Measurements from ENCODE around the gene ZNF783.
"Not testable (repeated sequence)": the region's sequence is repeated elsewhere in the genome, so short reads cannot be mapped to it uniquely, and the experiment has no call there.

Gene ZNF783

GRCh38 chr7:149252378-149252777 is 9.6 kb upstream of the ZNF783 start:
- H3K36me3 Mint-ChIP-seq (ENCODE audit: low read depth) = peaks cover 65% of the 10 kb centered on the region
- intact Hi-C loops (cut with micrococcal nuclease) = no loop called here
- no peaks in the 10 kb centered on the region for H3K27me3 Mint-ChIP-seq
- no peak overlapping the region for H3K4me3 Mint-ChIP-seq
- H3K9me3 Mint-ChIP-seq = no peaks in the 10 kb centered on the region
- no peak overlapping the region for H3K27ac Mint-ChIP-seq
- peaks cover 5% of the 10 kb centered on the region for H3K4me1 Mint-ChIP-seq (ENCODE audit: low read depth)

- Mint-ChIP-seq H3K27ac (no peak overlapping the region), H3K4me3 (no peak overlapping the region), H3K36me3 (ENCODE audit: low read depth) (peaks cover 65% of the 10 kb centered on the region), H3K9me3 (no peaks in the 10 kb centered on the region), H3K27me3 (no peaks in the 10 kb centered on the region), H3K4me1 (ENCODE audit: low read depth) (no peaks in the 10 kb centered on the region)
- intact Hi-C loops (cut with micrococcal nuclease) = no loop called here
These were observed 8.3 kb upstream of the ZNF783 start for GRCh38 chr7:149253665-149254064.

GRCh38 chr7:149254181-149254858 is 7.7 kb upstream of the ZNF783 start:
- peaks cover 65% of the 10 kb centered on the region for H3K36me3 Mint-ChIP-seq (ENCODE audit: low read depth)

GRCh38 chr7:149255174-149255573 is 6.8 kb upstream of the ZNF783 start:
- intact Hi-C loops (cut with micrococcal nuclease) = no loop called here
- H3K36me3 Mint-ChIP-seq (ENCODE audit: low read depth) = peaks cover 57% of the 10 kb centered on the region
- no peak overlapping the region for H3K27ac Mint-ChIP-seq
- H3K27me3 Mint-ChIP-seq = no peaks in the 10 kb centered on the region
- H3K4me1 Mint-ChIP-seq (ENCODE audit: low read depth) = peaks cover 6% of the 10 kb centered on the region
- no peaks in the 10 kb centered on the region for H3K9me3 Mint-ChIP-seq
- no peak overlapping the region for H3K4me3 Mint-ChIP-seq

More at GRCh38 chr7:149254181-149254858, 7.7 kb upstream of the ZNF783 start:
- Mint-ChIP-seq H3K4me3 (no peak overlapping the region), H3K27ac (no peak overlapping the region), H3K4me1 (ENCODE audit: low read depth) (peaks cover 3% of the 10 kb centered on the region), H3K27me3 (no peaks in the 10 kb centered on the region), H3K9me3 (no peaks in the 10 kb centered on the region)
- intact Hi-C loops (cut with micrococcal nuclease) = no loop called here

- intact Hi-C loops (cut with micrococcal nuclease) = no loop called here
- Mint-ChIP-seq H3K4me3 (no peak overlapping the region), H3K4me1 (ENCODE audit: low read depth) (peaks cover 11% of the 10 kb centered on the region), H3K27ac (no peak overlapping the region), H3K9me3 (no peaks in the 10 kb centered on the region), H3K36me3 (ENCODE audit: low read depth) (peaks cover 44% of the 10 kb centered on the region), H3K27me3 (no peaks in the 10 kb centered on the region)
These were observed 5.4 kb upstream of the ZNF783 start for GRCh38 chr7:149256568-149256967.

GRCh38 chr7:149257146-149257545 is 4.8 kb upstream of the ZNF783 start:
- H3K27me3 Mint-ChIP-seq = no peaks in the 10 kb centered on the region
- H3K36me3 Mint-ChIP-seq (ENCODE audit: low read depth) = peaks cover 38% of the 10 kb centered on the region
- intact Hi-C loops (cut with micrococcal nuclease) = no loop called here
- H3K9me3 Mint-ChIP-seq = no peaks in the 10 kb centered on the region
- no peak overlapping the region for H3K4me3 Mint-ChIP-seq
- H3K27ac Mint-ChIP-seq = no peak overlapping the region
- H3K4me1 Mint-ChIP-seq (ENCODE audit: low read depth) = peaks cover 13% of the 10 kb centered on the region

GRCh38 chr7:149261316-149261828 is 624 bp upstream of the ZNF783 start:
- H3K9me3 Mint-ChIP-seq = no peaks in the 10 kb centered on the region
- H3K4me3 Mint-ChIP-seq = peak overlapping the region; percentile 90
- no peaks in the 10 kb centered on the region for H3K27me3 Mint-ChIP-seq
- intact Hi-C loops (cut with micrococcal nuclease) = loop anchor here (5.0 kb wide), 1 partner anchor 114 kb away; the partner anchor contains the start of gene ZNF398
- H3K36me3 Mint-ChIP-seq (ENCODE audit: low read depth) = peaks cover 27% of the 10 kb centered on the region
- H3K4me1 Mint-ChIP-seq (ENCODE audit: low read depth) = peaks cover 32% of the 10 kb centered on the region
- H3K27ac Mint-ChIP-seq = peak overlapping the region; percentile 89

GRCh38 chr7:149266451-149266850 is 4.5 kb downstream of the ZNF783 start:
- intact Hi-C loops (cut with micrococcal nuclease) = no loop called here
- no peak overlapping the region for H3K4me3 Mint-ChIP-seq
- peaks cover 78% of the 10 kb centered on the region for H3K36me3 Mint-ChIP-seq (ENCODE audit: low read depth)
- no peaks in the 10 kb centered on the region for H3K27me3 Mint-ChIP-seq
- peaks cover 27% of the 10 kb centered on the region for H3K4me1 Mint-ChIP-seq (ENCODE audit: low read depth)
- H3K9me3 Mint-ChIP-seq = no peaks in the 10 kb centered on the region
- H3K27ac Mint-ChIP-seq = no peak overlapping the region

- H3K9me3 Mint-ChIP-seq = no peaks in the 10 kb centered on the region
- peaks cover 24% of the 10 kb centered on the region for H3K4me1 Mint-ChIP-seq (ENCODE audit: low read depth)
- H3K36me3 Mint-ChIP-seq (ENCODE audit: low read depth) = peaks cover 90% of the 10 kb centered on the region
- H3K27ac Mint-ChIP-seq = no peak overlapping the region
- no peaks in the 10 kb centered on the region for H3K27me3 Mint-ChIP-seq
- H3K4me3 Mint-ChIP-seq = no peak overlapping the region
- intact Hi-C loops (cut with micrococcal nuclease) = no loop called here
These were observed 5.7 kb downstream of the ZNF783 start for GRCh38 chr7:149267733-149268132.

- H3K9me3 Mint-ChIP-seq; intact Hi-C loops (cut with micrococcal nuclease); H3K4me3 Mint-ChIP-seq; H3K27me3 Mint-ChIP-seq; H3K27ac Mint-ChIP-seq; H3K4me1 Mint-ChIP-seq (ENCODE audit: low read depth): not testable (repeated sequence)
- peaks cover 97% of the 10 kb centered on the region for H3K36me3 Mint-ChIP-seq (ENCODE audit: low read depth)
These were observed 12.4 kb downstream of the ZNF783 start for GRCh38 chr7:149274424-149274823.

- Mint-ChIP-seq H3K27me3 (no peaks in the 10 kb centered on the region), H3K4me3 (no peak overlapping the region), H3K27ac (no peak overlapping the region), H3K36me3 (ENCODE audit: low read depth) (peaks cover 98% of the 10 kb centered on the region), H3K4me1 (ENCODE audit: low read depth) (peaks cover 3% of the 10 kb centered on the region), H3K9me3 (no peaks in the 10 kb centered on the region)
- intact Hi-C loops (cut with micrococcal nuclease) = no loop called here
These were observed 15.9 kb downstream of the ZNF783 start for GRCh38 chr7:149277871-149278270.

GRCh38 chr7:149278396-149278795 is 16.4 kb downstream of the ZNF783 start:
- intact Hi-C loops (cut with micrococcal nuclease) = no loop called here
- Mint-ChIP-seq H3K4me1 (ENCODE audit: low read depth) (no peaks in the 10 kb centered on the region), H3K9me3 (no peaks in the 10 kb centered on the region), H3K36me3 (ENCODE audit: low read depth) (peaks cover 98% of the 10 kb centered on the region), H3K27ac (no peak overlapping the region), H3K4me3 (no peak overlapping the region), H3K27me3 (no peaks in the 10 kb centered on the region)

GRCh38 chr7:149279111-149279743 is 17.2 kb downstream of the ZNF783 start:
- Mint-ChIP-seq H3K4me3 (no peak overlapping the region), H3K36me3 (ENCODE audit: low read depth) (peaks cover 91% of the 10 kb centered on the region), H3K27me3 (peaks cover 5% of the 10 kb centered on the region), H3K27ac (no peak overlapping the region), H3K9me3 (no peaks in the 10 kb centered on the region), H3K4me1 (ENCODE audit: low read depth) (peaks cover 3% of the 10 kb centered on the region)
- intact Hi-C loops (cut with micrococcal nuclease) = no loop called here

- Mint-ChIP-seq H3K9me3 (no peaks in the 10 kb centered on the region), H3K27me3 (peaks cover 11% of the 10 kb centered on the region), H3K36me3 (ENCODE audit: low read depth) (peaks cover 82% of the 10 kb centered on the region), H3K4me1 (ENCODE audit: low read depth) (peaks cover 12% of the 10 kb centered on the region), H3K27ac (no peak overlapping the region), H3K4me3 (no peak overlapping the region)
- intact Hi-C loops (cut with micrococcal nuclease) = no loop called here
These were observed 18.2 kb downstream of the ZNF783 start for GRCh38 chr7:149280151-149280550.

All from dendritic cell treated with granulocyte-macrophage colony-stimulating factor and Interleukin-4, amounts not matched to agents 40 ng/mL and 50 ng/mL, for 4 days (primary cell).